Measurements from ENCODE around the gene GPR84. TPM values are rescaled to one million over a fixed set of nuclear protein-coding genes. Genes with fewer than 3 reads are reported as not detected.

The GPR84 gene
- total RNA-seq, 1 experiment from 2014 or later, result not detected

GRCh38 chr12:54321363-54321762 is 42.9 kb downstream of the GPR84 start:
- Histone ChIP-seq H3K9me3 (ENCODE audit: insufficient read depth, low read depth) (no peaks in the 10 kb centered on the region), H3K27ac (no peak overlapping the region), H4K20me1 (ENCODE audit: insufficient read depth) (no peaks in the 10 kb centered on the region), H3K27me3 (ENCODE audit: insufficient read depth, low read depth) (no peaks in the 10 kb centered on the region), H2AFZ (no peak overlapping the region), H3K4me1 (replicated peaks; ENCODE audit: insufficient read depth) (peaks cover 6% of the 10 kb centered on the region), H3K9me2 (ENCODE audit: insufficient read depth) (no peaks in the 10 kb centered on the region), H3K4me2 (no peak overlapping the region), H3K4me3 (no peak overlapping the region), H3K36me3 (ENCODE audit: low read depth) (no peaks in the 10 kb centered on the region), H3K79me2 (ENCODE audit: low read depth) (peaks cover 11% of the 10 kb centered on the region), H3F3A (ENCODE audit: insufficient read depth, low read depth) (peaks cover 6% of the 10 kb centered on the region)
- CTCF ChIA-PET, result interaction anchor here (0.5 to 0.9 kb wide), 3 partner anchors 17 to 25 kb away, joined by 3 to 16 read pairs (median 5); partner anchors contain the start of gene NFE2
- intact Hi-C loops (cut with micrococcal nuclease; ENCODE audit: unreplicated experiment), result no loop called here
- no peak for TF ChIP-seq EZH2 (IDR thresholded peaks at IDR 0.05; ENCODE audit: low read depth)
- no peak for TF ChIP-seq CTCF (conservative IDR thresholded peaks at IDR 0.05)
- POLR2A ChIA-PET (ENCODE audit: unreplicated experiment), result interaction anchor here (0.6 kb wide), 1 partner anchor 11 kb away, joined by 4 read pairs; no protein-coding TSS in a partner anchor
- no peak for DNase-seq
- BruUV-seq (replicated peaks), result no TSS peak

Small RNA genes lying within 50 kb of the gene (microRNA-seq; reads per million reads assigned to microRNA genes)
- gene MIR148B (ENCODE audit: borderline number of aligned reads, borderline replicate concordance), result 339 reads per million, percentile 64 among the genes with 10 or more reads in this experiment

Other genes with a start within 250 kb of the GPR84 start
- 37.8 and 53.7 TPM in 2 replicates for gene SMUG1, start 175.5 kb downstream of the GPR84 start, total RNA-seq (2021)
- gene CBX5, start 84.4 kb downstream of the GPR84 start, total RNA-seq (2021), result 108 and 154 TPM in 2 replicates
- 1,116 and 1,137 TPM in 2 replicates for gene HNRNPA1, start 83.8 kb downstream of the GPR84 start, total RNA-seq (2021)
- 1.5 and 1.7 TPM in 2 replicates for gene NFE2, start 63.5 kb downstream of the GPR84 start, total RNA-seq (2021)
- gene COPZ1, start 39.4 kb downstream of the GPR84 start, total RNA-seq (2021), result 232 and 265 TPM in 2 replicates
- 17.2 and 18.0 TPM in 2 replicates for gene ZNF385A, start 20.2 kb upstream of the GPR84 start, total RNA-seq (2021)
- 26.7 and 28.4 TPM in 2 replicates for gene ITGA5, start 54.8 kb upstream of the GPR84 start, total RNA-seq (2021)
- gene GTSF1, start 109.1 kb upstream of the GPR84 start, total RNA-seq (2021), result not detected in 2 replicates
- gene NCKAP1L, start 133.3 kb upstream of the GPR84 start, total RNA-seq (2021), result not detected in 2 replicates
- not detected in 2 replicates for gene PDE1B, start 185.1 kb upstream of the GPR84 start, total RNA-seq (2021)
- not detected in 2 replicates for gene PPP1R1A, start 224.2 kb upstream of the GPR84 start, total RNA-seq (2021)

All from PC-9 (cell line).